Naive thymus-derived CD4-positive, alpha-beta T cell (primary cell): ENCODE results near the gene SNCG. TPM values are rescaled to one million over a fixed set of nuclear protein-coding genes. Genes with fewer than 3 reads are reported as not detected.
"Not testable (repeated sequence)": the region's sequence is repeated elsewhere in the genome, so short reads cannot be mapped to it uniquely, and the experiment has no call there.

Source experiments
- ATAC-seq: fragments of 150-1000 bp; cut with Tn5 transposase; 2 replicates; pipeline ENCODE4 v1.10.0; 2021; ENCODE audit warnings: mild to moderate bottlenecking, moderate library complexity
- CTCF ChIA-PET: fragments of 350-600 bp; sonication (Branson Sonifier 250); formaldehyde crosslinking; loops from one replicate; lab custom pipeline; 2021; ENCODE audit warnings: antibody characterized with exemption; lab: Charles Lee
- POLR2A ChIA-PET: fragments of 350-600 bp; sonication (Branson Sonifier 250); formaldehyde crosslinking; loops from one replicate; lab custom pipeline; 2021; ENCODE audit warnings: antibody characterized with exemption, inconsistent platforms; lab: Charles Lee
- DNase-seq, 9 donors: peaks; one replicate each; pipeline versions ENCODE4 v3.0.0 to v3.0.0-alpha.2; 2020 to 2022; ENCODE audit warnings: mixed read lengths in 1 of 9
- H3K27ac ChIP-seq: one replicate; pipeline ENCODE4 v1.7.0; 2013; ENCODE audit warnings: mild to moderate bottlenecking, low read depth, low read length, moderate library complexity
- H3K27me3 ChIP-seq, 2 donors: one replicate each; pipeline ENCODE4 v1.7.0; 2013; ENCODE audit warnings: low read length in 2 of 2, mild to moderate bottlenecking in 2 of 2, moderate library complexity in 2 of 2; ENCODE audit not compliant: control insufficient read depth in 2 of 2, insufficient read depth in 2 of 2
- H3K36me3 ChIP-seq, 3 experiments: 1 replicate in 2 of 3; 2 replicates in 1 of 3; pipeline ENCODE4 v1.7.0; 2013; ENCODE audit warnings: low read length in 3 of 3, mild to moderate bottlenecking in 3 of 3, moderate library complexity in 1 of 3; ENCODE audit not compliant: insufficient read depth in 3 of 3, control insufficient read depth in 2 of 3
- H3K4me1 ChIP-seq, 2 donors: one replicate each; pipeline ENCODE4 v1.7.0; 2013; ENCODE audit warnings: low read length in 2 of 2, mild to moderate bottlenecking in 2 of 2, moderate library complexity in 1 of 2; ENCODE audit not compliant: control insufficient read depth in 2 of 2, insufficient read depth in 2 of 2
- H3K4me3 ChIP-seq: 2 replicates; pipeline ENCODE4 v1.7.0; 2013; ENCODE audit warnings: mild to moderate bottlenecking, low read length
- H3K9me3 ChIP-seq, 3 experiments: 1 replicate in 2 of 3; 2 replicates in 1 of 3; pipeline ENCODE4 v1.7.0; 2013; ENCODE audit warnings: low read length in 3 of 3; ENCODE audit not compliant: control insufficient read depth in 2 of 3
- H3K27ac Mint-ChIP-seq, 9 donors: one replicate each; pipeline ENCODE4 v1.8.0; 2020 to 2022; ENCODE audit warnings: mixed read lengths in 9 of 9, mild to moderate bottlenecking in 8 of 9, moderate library complexity in 5 of 9, inconsistent platforms in 2 of 9
- H3K27me3 Mint-ChIP-seq, 5 donors: one replicate each; pipeline ENCODE4 v1.8.0; 2021 to 2022; ENCODE audit warnings: mixed read lengths in 5 of 5, mild to moderate bottlenecking in 1 of 5
- H3K36me3 Mint-ChIP-seq, 5 donors: one replicate each; pipeline ENCODE4 v1.8.0; 2020 to 2022; ENCODE audit warnings: mixed read lengths in 5 of 5, mild to moderate bottlenecking in 3 of 5, inconsistent platforms in 1 of 5
- H3K4me1 Mint-ChIP-seq, 7 donors: one replicate each; pipeline ENCODE4 v1.8.0; 2020 to 2022; ENCODE audit warnings: mixed read lengths in 7 of 7, mild to moderate bottlenecking in 3 of 7, inconsistent platforms in 1 of 7
- H3K4me3 Mint-ChIP-seq, 10 donors: one replicate each; pipeline ENCODE4 v1.8.0; 2020 to 2022; ENCODE audit warnings: mild to moderate bottlenecking in 10 of 10, mixed read lengths in 10 of 10, moderate library complexity in 6 of 10, inconsistent platforms in 2 of 10
- H3K9me3 Mint-ChIP-seq, 11 donors: one replicate each; pipeline ENCODE4 v1.8.0; 2020 to 2022; ENCODE audit warnings: mixed read lengths in 11 of 11, mild to moderate bottlenecking in 4 of 11, inconsistent platforms in 1 of 11, moderate library complexity in 1 of 11
- intact Hi-C, 2 donors: fragments of 100-400 bp; cut with micrococcal nuclease; formaldehyde crosslinking; loops; one replicate each; pipeline ENCODE4 v1.15.1; 2023
- polyA plus RNA-seq, 2 donors: library from polyadenylated mRNA; unstranded; fragments of 300-500 nt; fragmentation: Illumina TruSeq; gene quantifications; one replicate each; pipeline ENCODE4 v1.2.3, GENCODE V29; 2021
- total RNA-seq, 6 experiments: library from RNA in 5 of 6; stranded (reverse) in 5 of 6; gene quantifications; 1 replicate in 5 of 6; 2 replicates in 1 of 6; pipeline ENCODE4 v1.2.3 and lab custom pipeline; 2021 to 2026

The SNCG gene
- total and polyA plus RNA-seq, 7 experiments from 2014 or later = 0.45 TPM; not detected in 6

GRCh38 chr10:87007124-87007523 is 48.7 kb downstream of the SNCG start:
- H3K4me1 Mint-ChIP-seq, intact Hi-C loops, POLR2A ChIA-PET, H3K9me3 ChIP-seq, H3K36me3 Mint-ChIP-seq, H3K4me3 Mint-ChIP-seq, DNase-seq, H3K9me3 Mint-ChIP-seq, H3K36me3 ChIP-seq, H3K27me3 Mint-ChIP-seq, H3K27ac ChIP-seq, H3K4me1 ChIP-seq, H3K27me3 ChIP-seq, CTCF ChIA-PET, H3K4me3 ChIP-seq, ATAC-seq: not testable (repeated sequence)
- peak overlapping the region in 1 of 9 donors; percentile 51 for H3K27ac Mint-ChIP-seq

- H3K4me3 ChIP-seq, CTCF ChIA-PET, H3K27me3 Mint-ChIP-seq, H3K4me3 Mint-ChIP-seq, H3K4me1 Mint-ChIP-seq, H3K36me3 ChIP-seq, DNase-seq, ATAC-seq, H3K27ac ChIP-seq, H3K4me1 ChIP-seq, H3K27ac Mint-ChIP-seq, intact Hi-C loops, H3K27me3 ChIP-seq, H3K9me3 Mint-ChIP-seq, H3K9me3 ChIP-seq, H3K36me3 Mint-ChIP-seq, POLR2A ChIA-PET: not testable (repeated sequence)
Measured at GRCh38 chr10:87007674-87008073, 49.3 kb downstream of the SNCG start.

- DNase-seq, H3K9me3 Mint-ChIP-seq, H3K4me3 Mint-ChIP-seq, H3K36me3 ChIP-seq, H3K27ac ChIP-seq, intact Hi-C loops, H3K27me3 ChIP-seq, H3K36me3 Mint-ChIP-seq, H3K27ac Mint-ChIP-seq, CTCF ChIA-PET, H3K4me1 ChIP-seq, H3K9me3 ChIP-seq, H3K27me3 Mint-ChIP-seq, POLR2A ChIA-PET, H3K4me1 Mint-ChIP-seq, H3K4me3 ChIP-seq, ATAC-seq: not testable (repeated sequence)
Measured at GRCh38 chr10:87008303-87008702, 49.9 kb downstream of the SNCG start.

GRCh38 chr10:87009134-87009696 is 50.8 kb downstream of the SNCG start:
- H3K9me3 Mint-ChIP-seq, H3K36me3 ChIP-seq, H3K4me1 ChIP-seq, H3K4me1 Mint-ChIP-seq, H3K27me3 Mint-ChIP-seq, ATAC-seq, H3K27ac ChIP-seq, H3K4me3 ChIP-seq, POLR2A ChIA-PET, H3K9me3 ChIP-seq, H3K36me3 Mint-ChIP-seq, H3K27ac Mint-ChIP-seq, H3K4me3 Mint-ChIP-seq, intact Hi-C loops, CTCF ChIA-PET, H3K27me3 ChIP-seq, DNase-seq: not testable (repeated sequence)

Other genes with a start within 250 kb of the SNCG start
- gene BMPR1A, start 202.0 kb upstream of the SNCG start, total RNA-seq = 10 to 100 TPM in 2 of 5 experiments, 1 to 10 TPM in 3; 4.3 to 11.3 (median 8.9) TPM
- 1 to 10 TPM; 2.1 to 3.0 TPM for gene BMPR1A, start 202.0 kb upstream of the SNCG start, polyA plus RNA-seq
- under 1 TPM in 2 of 5 experiments, not detected in 3; 0.50 to 0.86 TPM for gene MMRN2, start 984 bp upstream of the SNCG start, total RNA-seq
- under 1 TPM; 0.18 to 0.34 TPM for gene MMRN2, start 984 bp upstream of the SNCG start, polyA plus RNA-seq
- gene ADIRF, start 9.9 kb downstream of the SNCG start, total RNA-seq = under 1 TPM in 1 of 5 experiments, not detected in 4; 0.56 TPM
- gene ADIRF, start 9.9 kb downstream of the SNCG start, polyA plus RNA-seq = under 1 TPM in 1 of 2 donors, not detected in 1; 0.64 TPM
- not detected for gene FAM25A, start 61.7 kb downstream of the SNCG start, total RNA-seq
- not detected for gene FAM25A, start 61.7 kb downstream of the SNCG start, polyA plus RNA-seq
- 10 to 100 TPM; 70.2 to 98.1 (median 73.2) TPM for gene GLUD1, start 136.2 kb downstream of the SNCG start, total RNA-seq
- 100 to 1,000 TPM; 111 to 116 TPM for gene GLUD1, start 136.2 kb downstream of the SNCG start, polyA plus RNA-seq
- gene SHLD2, start 136.6 kb downstream of the SNCG start, total RNA-seq = 10 to 100 TPM; 19.3 to 31.4 (median 21.1) TPM
- 10 to 100 TPM; 14.9 to 17.9 TPM for gene SHLD2, start 136.6 kb downstream of the SNCG start, polyA plus RNA-seq